NB4 (cell line): ENCODE data around the gene OTOP3.

Experiments
- POLR2A ChIP-seq: IDR thresholded peaks from 2 replicates; pipeline ENCODE4 v1.6.1; 2011; ENCODE audit warnings: mild to moderate bottlenecking; ENCODE audit not compliant: insufficient read length; ENCODE audit errors: extremely low read depth
- TF ChIP-seq, protein P1 (sequence below): IDR thresholded peaks from one replicate; pipeline ENCODE4 v1.5.1; 2012; ENCODE audit warnings: low read depth, low read length

DNA sequence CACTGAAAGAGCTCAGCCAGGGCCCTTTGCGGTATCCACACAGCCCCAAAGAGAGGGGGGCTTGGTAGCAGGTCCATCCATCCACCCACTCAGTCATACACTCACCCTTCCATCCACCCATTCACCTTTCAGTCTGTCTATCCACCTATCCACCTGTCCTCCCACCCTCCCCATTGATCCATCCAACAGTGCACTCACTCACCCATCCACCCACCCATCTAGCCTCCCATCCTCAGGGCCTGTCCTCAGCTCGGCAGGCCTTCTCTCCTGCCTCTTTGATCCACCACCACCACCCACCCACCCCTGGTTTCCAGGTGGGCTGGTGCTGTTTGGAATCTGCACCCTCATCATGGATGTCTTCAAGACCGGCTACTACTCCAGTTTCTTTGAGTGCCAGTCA lies 10.5 kb upstream of the OTOP3 start:
- TF ChIP-seq POLR2A: no peak
- TF ChIP-seq, protein P1, sequence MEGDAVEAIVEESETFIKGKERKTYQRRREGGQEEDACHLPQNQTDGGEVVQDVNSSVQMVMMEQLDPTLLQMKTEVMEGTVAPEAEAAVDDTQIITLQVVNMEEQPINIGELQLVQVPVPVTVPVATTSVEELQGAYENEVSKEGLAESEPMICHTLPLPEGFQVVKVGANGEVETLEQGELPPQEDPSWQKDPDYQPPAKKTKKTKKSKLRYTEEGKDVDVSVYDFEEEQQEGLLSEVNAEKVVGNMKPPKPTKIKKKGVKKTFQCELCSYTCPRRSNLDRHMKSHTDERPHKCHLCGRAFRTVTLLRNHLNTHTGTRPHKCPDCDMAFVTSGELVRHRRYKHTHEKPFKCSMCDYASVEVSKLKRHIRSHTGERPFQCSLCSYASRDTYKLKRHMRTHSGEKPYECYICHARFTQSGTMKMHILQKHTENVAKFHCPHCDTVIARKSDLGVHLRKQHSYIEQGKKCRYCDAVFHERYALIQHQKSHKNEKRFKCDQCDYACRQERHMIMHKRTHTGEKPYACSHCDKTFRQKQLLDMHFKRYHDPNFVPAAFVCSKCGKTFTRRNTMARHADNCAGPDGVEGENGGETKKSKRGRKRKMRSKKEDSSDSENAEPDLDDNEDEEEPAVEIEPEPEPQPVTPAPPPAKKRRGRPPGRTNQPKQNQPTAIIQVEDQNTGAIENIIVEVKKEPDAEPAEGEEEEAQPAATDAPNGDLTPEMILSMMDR: no peak
